PC-3 (cell line): ENCODE measurements around the gene TOP2A. TPM values are rescaled to one million over a fixed set of nuclear protein-coding genes. Genes with fewer than 3 reads are reported as not detected.
A peak's percentile ranks its signal among the peaks of the same experiment; 100 is the strongest.

Source experiments
- ATAC-seq: fragments of 200-7000 bp; cut with Tn5 transposase; 2 replicates; pipeline ENCODE4 v1.9.1; 2020; ENCODE audit warnings: mild to moderate bottlenecking, moderate library complexity
- BruUV-seq: library from RNA; stranded (reverse); fragments of 400-500 nt; replicated peaks from 2 replicates; lab custom pipeline; 2021; lab: Mats Ljungman, UMichigan
- CTCF ChIA-PET: fragments of 300-600 bp; sonication (Branson Sonifier 250); formaldehyde crosslinking; loops from one replicate; lab custom pipeline; 2022; ENCODE audit warnings: antibody characterized with exemption; lab: Charles Lee
- POLR2A ChIA-PET: fragments of 300-600 bp; sonication (Branson Sonifier 250); formaldehyde crosslinking; loops from one replicate; lab custom pipeline; 2022; ENCODE audit warnings: antibody characterized with exemption; ENCODE audit not compliant: unreplicated experiment; lab: Charles Lee
- DNase-seq: peaks from one replicate; pipeline ENCODE4 v3.0.0-alpha.2; 2015
- H2AFZ ChIP-seq: fragments of 300-600 bp; sonication (generic); 2 replicates; pipeline ENCODE4 v1.6.0; 2016; ENCODE audit warnings: antibody characterized with exemption, low read length
- H3F3A ChIP-seq: fragments of 300-600 bp; sonication (generic); one replicate; pipeline ENCODE4 v1.6.0; 2017; ENCODE audit warnings: antibody characterized with exemption, low read length, control low read depth, mild to moderate bottlenecking; ENCODE audit not compliant: unreplicated experiment
- H3K27ac ChIP-seq: fragments of 300-600 bp; sonication (generic); 2 replicates; pipeline ENCODE4 v1.5.1; 2016; ENCODE audit warnings: mild to moderate bottlenecking, low read length
- H3K27me3 ChIP-seq: fragments of 300-600 bp; sonication (generic); 2 replicates; pipeline ENCODE4 v1.6.1; 2016; ENCODE audit warnings: low read length, mixed read lengths
- H3K36me3 ChIP-seq: fragments of 300-600 bp; sonication (generic); 2 replicates; pipeline ENCODE4 v1.6.1; 2016; ENCODE audit warnings: low read depth, mixed run types, low read length, mixed read lengths
- H3K4me1 ChIP-seq: fragments of 300-600 bp; sonication (generic); 2 replicates; pipeline ENCODE4 v1.5.1; 2016; ENCODE audit warnings: low read length; ENCODE audit not compliant: insufficient read depth
- H3K4me2 ChIP-seq: fragments of 300-600 bp; sonication (generic); 2 replicates; pipeline ENCODE4 v1.6.0; 2016; ENCODE audit warnings: low read length
- H3K4me3 ChIP-seq: fragments of 300-600 bp; sonication (generic); 2 replicates; pipeline ENCODE4 v1.5.1; 2016; ENCODE audit warnings: mild to moderate bottlenecking, low read length, mixed read lengths
- H3K79me2 ChIP-seq: fragments of 300-600 bp; sonication (generic); 2 replicates; pipeline ENCODE4 v1.6.1; 2017; ENCODE audit warnings: low read length, mixed read lengths
- H3K9ac ChIP-seq: fragments of 300-600 bp; sonication (generic); 2 replicates; pipeline ENCODE4 v1.6.0; 2016; ENCODE audit warnings: mild to moderate bottlenecking, low read length
- H3K9me2 ChIP-seq: fragments of 300-600 bp; sonication (generic); replicated peaks from 2 replicates; pipeline ENCODE4 v1.6.1; 2016; ENCODE audit warnings: mixed run types, low read length, mixed read lengths
- H3K9me3 ChIP-seq: fragments of 300-600 bp; sonication (generic); 2 replicates; pipeline ENCODE4 v1.6.1; 2016; ENCODE audit warnings: low read length, mixed read lengths
- H4K20me1 ChIP-seq: fragments of 300-600 bp; sonication (generic); 2 replicates; pipeline ENCODE4 v1.6.1; 2016; ENCODE audit warnings: low read length, mixed read lengths
- EZH2 ChIP-seq: fragments of 300-600 bp; sonication (generic); IDR thresholded peaks from one replicate; pipeline ENCODE4 v1.6.1; 2017; ENCODE audit warnings: antibody characterized with exemption, mild to moderate bottlenecking, low read length; ENCODE audit not compliant: unreplicated experiment
- EZH2phosphoT487 ChIP-seq: fragments of 300-600 bp; sonication (generic); IDR thresholded peaks from 2 replicates; pipeline ENCODE4 v1.6.1; 2018; ENCODE audit warnings: mild to moderate bottlenecking, antibody characterized with exemption, low read length, borderline replicate concordance
- intact Hi-C: fragments of 100-400 bp; cut with micrococcal nuclease; formaldehyde crosslinking; loops from 2 replicates; pipeline ENCODE4 v1.9.0; 2023
- total RNA-seq: library from RNA; depleted of rRNA; stranded (reverse); fragments of >200 nt; gene quantifications from 2 replicates; pipeline ENCODE4 v1.2.3, GENCODE V29; 2014
- TF ChIP-seq, protein P1 (sequence below): fragments of 300-600 bp; sonication (generic); conservative IDR thresholded peaks from 2 replicates; pipeline ENCODE4 v1.5.1; 2017; ENCODE audit warnings: antibody characterized with exemption, low read depth, mild to moderate bottlenecking, low read length

Gene TOP2A
- total RNA-seq, 1 experiment from 2014 or later = 104 TPM

GRCh38 chr17:40364121-40364861, 53.4 kb downstream of the TOP2A start, which contains the start of gene GJD3:
GJD3 (minus strand) TSS chr17:40364737; CDS start chr17:40363815, 922 bp downstream.
- Histone ChIP-seq H3K9me3 (no peaks in the 10 kb centered on the region), H3K27me3 (no peaks in the 10 kb centered on the region), H3K4me2 (peak within 1 kb of the TSS; percentile 84), H4K20me1 (no peaks in the 10 kb centered on the region), H3K79me2 (no peaks in the 10 kb centered on the region), H3K4me1 (no peaks in the 10 kb centered on the region), H3K9me2 (no peaks in the 10 kb centered on the region), H2AFZ (no peak within 1 kb of the TSS), H3K4me3 (peak within 1 kb of the TSS; percentile 67), H3K36me3 (no peaks in the 10 kb centered on the region), H3F3A (no peaks in the 10 kb centered on the region), H3K9ac (no peak within 1 kb of the TSS), H3K27ac (no peak within 1 kb of the TSS)
- POLR2A ChIA-PET = no interaction called here
- intact Hi-C loops = no loop called here
- no peak for ATAC-seq
- CTCF ChIA-PET = no interaction called here
- no peak for TF ChIP-seq EZH2
- no peak for TF ChIP-seq EZH2phosphoT487
- TF ChIP-seq, protein P1, sequence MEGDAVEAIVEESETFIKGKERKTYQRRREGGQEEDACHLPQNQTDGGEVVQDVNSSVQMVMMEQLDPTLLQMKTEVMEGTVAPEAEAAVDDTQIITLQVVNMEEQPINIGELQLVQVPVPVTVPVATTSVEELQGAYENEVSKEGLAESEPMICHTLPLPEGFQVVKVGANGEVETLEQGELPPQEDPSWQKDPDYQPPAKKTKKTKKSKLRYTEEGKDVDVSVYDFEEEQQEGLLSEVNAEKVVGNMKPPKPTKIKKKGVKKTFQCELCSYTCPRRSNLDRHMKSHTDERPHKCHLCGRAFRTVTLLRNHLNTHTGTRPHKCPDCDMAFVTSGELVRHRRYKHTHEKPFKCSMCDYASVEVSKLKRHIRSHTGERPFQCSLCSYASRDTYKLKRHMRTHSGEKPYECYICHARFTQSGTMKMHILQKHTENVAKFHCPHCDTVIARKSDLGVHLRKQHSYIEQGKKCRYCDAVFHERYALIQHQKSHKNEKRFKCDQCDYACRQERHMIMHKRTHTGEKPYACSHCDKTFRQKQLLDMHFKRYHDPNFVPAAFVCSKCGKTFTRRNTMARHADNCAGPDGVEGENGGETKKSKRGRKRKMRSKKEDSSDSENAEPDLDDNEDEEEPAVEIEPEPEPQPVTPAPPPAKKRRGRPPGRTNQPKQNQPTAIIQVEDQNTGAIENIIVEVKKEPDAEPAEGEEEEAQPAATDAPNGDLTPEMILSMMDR = no peak
- no TSS peak for BruUV-seq
- DNase-seq = no peak

DNA sequence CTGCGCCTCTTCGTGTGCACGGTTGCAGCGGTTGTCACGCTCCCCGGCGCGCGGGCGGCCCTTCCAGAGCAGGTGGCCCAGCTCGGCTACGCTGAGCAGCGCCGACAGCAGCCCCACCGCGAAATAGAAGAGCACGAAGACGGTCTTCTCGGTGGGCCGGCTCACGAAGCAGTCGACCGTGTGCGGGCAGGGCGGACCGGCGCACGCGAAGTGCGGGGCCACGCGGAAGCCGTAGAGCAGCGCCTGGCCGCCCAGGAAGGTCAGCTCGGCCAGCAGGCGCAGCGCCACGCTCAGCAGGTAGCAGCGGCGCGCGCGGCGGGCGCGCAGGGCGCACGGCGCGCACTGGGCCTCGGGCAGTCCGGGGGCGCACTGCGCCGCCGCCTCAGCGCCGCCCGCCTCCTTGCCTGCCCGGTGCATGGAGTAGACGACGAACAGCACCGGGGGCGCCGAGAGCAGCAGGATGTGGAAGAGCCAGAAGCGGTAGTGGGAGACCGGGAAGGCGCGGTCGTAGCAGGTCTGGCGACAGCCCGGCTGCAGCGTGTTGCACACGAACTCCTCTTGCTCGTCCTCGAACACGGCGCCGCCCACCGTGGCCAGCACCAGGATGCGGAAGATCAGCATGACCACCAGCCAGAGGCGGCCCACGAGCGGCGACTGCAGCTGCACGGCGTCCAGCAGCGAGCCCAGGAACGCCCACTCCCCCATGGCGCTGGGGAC, 54.4 kb downstream of the TOP2A start:
- peak overlapping the region; percentile 84 for H3K4me2 ChIP-seq
- H3K27ac ChIP-seq = no peak overlapping the region
- peak overlapping the region; percentile 75 for H2AFZ ChIP-seq
- intact Hi-C loops = no loop called here
- no peaks in the 10 kb centered on the region for H4K20me1 ChIP-seq
- H3K9ac ChIP-seq = no peak overlapping the region
- H3K4me1 ChIP-seq = no peaks in the 10 kb centered on the region
- peak; percentile 38 for ATAC-seq
- BruUV-seq = no TSS peak
- no peaks in the 10 kb centered on the region for H3K9me2 ChIP-seq
- no peaks in the 10 kb centered on the region for H3K36me3 ChIP-seq
- H3K79me2 ChIP-seq = no peaks in the 10 kb centered on the region
- no peak for DNase-seq
- H3F3A ChIP-seq = no peaks in the 10 kb centered on the region
- peak overlapping the region; percentile 67 for H3K4me3 ChIP-seq
- TF ChIP-seq, protein P1 = no peak
- TF ChIP-seq EZH2 (no peak), EZH2phosphoT487 (no peak)
- no peaks in the 10 kb centered on the region for H3K9me3 ChIP-seq
- H3K27me3 ChIP-seq = no peaks in the 10 kb centered on the region
- CTCF ChIA-PET = interaction anchor here (0.6 to 1.0 kb wide), 2 partner anchors 170 to 197 kb away, joined by 3 to 4 read pairs; no protein-coding TSS in a partner anchor
- POLR2A ChIA-PET = no interaction called here
